DND-41 (cell line): ENCODE measurements around the gene PLA2G4E.

Experiments
- ATAC-seq: fragments of 200-7000 bp; cut with Tn5 transposase; 3 replicates; pipeline ENCODE4 v1.9.1; 2021; ENCODE audit warnings: low read depth; ENCODE audit not compliant: insufficient read depth
- DNase-seq: peaks from one replicate; pipeline ENCODE4 v3.0.0-alpha.2; 2020
- H2AFZ ChIP-seq: 2 replicates; pipeline ENCODE4 v1.6.0; 2012; ENCODE audit warnings: low read depth, low read length
- H3K27ac ChIP-seq: 2 replicates; pipeline ENCODE4 v1.5.1; 2012; ENCODE audit warnings: low read length, inconsistent platforms
- H3K27me3 ChIP-seq: fragments of 200-600 bp; sonication (generic); 2 replicates; pipeline ENCODE4 v1.6.0; 2012; ENCODE audit warnings: low read length, mild to moderate bottlenecking, inconsistent platforms; ENCODE audit not compliant: insufficient read depth, poor library complexity
- H3K36me3 ChIP-seq: 2 replicates; pipeline ENCODE4 v1.5.1; 2012; ENCODE audit warnings: low read length, inconsistent platforms; ENCODE audit not compliant: insufficient read depth
- H3K4me1 ChIP-seq: 2 replicates; pipeline ENCODE4 v1.5.1; 2012; ENCODE audit warnings: mild to moderate bottlenecking, low read length; ENCODE audit not compliant: insufficient read depth
- H3K4me2 ChIP-seq: 2 replicates; pipeline ENCODE4 v1.6.0; 2012; ENCODE audit warnings: mild to moderate bottlenecking, moderate library complexity, low read length, inconsistent platforms; ENCODE audit not compliant: insufficient read depth
- H3K4me3 ChIP-seq, 2 experiments: fragments of 200-600 bp in 1 of 2; shearing (Covaris generic) in 1 of 2; 2 replicates each; pipeline ENCODE4 v1.5.1; 2012 to 2016; ENCODE audit warnings: inconsistent platforms in 2 of 2, low read length in 2 of 2, mild to moderate bottlenecking in 2 of 2, low read depth in 1 of 2, moderate library complexity in 1 of 2
- H3K79me2 ChIP-seq: 2 replicates; pipeline ENCODE4 v1.6.0; 2012; ENCODE audit warnings: low read length, inconsistent platforms; ENCODE audit not compliant: insufficient read depth
- H3K9ac ChIP-seq: 2 replicates; pipeline ENCODE4 v1.6.0; 2012; ENCODE audit warnings: low read depth, mild to moderate bottlenecking, inconsistent platforms, low read length, moderate library complexity
- H3K9me3 ChIP-seq: 2 replicates; pipeline ENCODE4 v1.5.1; 2012; ENCODE audit warnings: low read length, moderate library complexity, mild to moderate bottlenecking, inconsistent platforms; ENCODE audit not compliant: insufficient read depth, severe bottlenecking
- H4K20me1 ChIP-seq: 2 replicates; pipeline ENCODE4 v1.6.0; 2012; ENCODE audit warnings: low read length; ENCODE audit not compliant: insufficient read depth
- EZH2 ChIP-seq: IDR thresholded peaks from 3 replicates; pipeline ENCODE4 v1.6.1; 2012; ENCODE audit warnings: borderline replicate concordance, low read depth, mild to moderate bottlenecking, moderate library complexity, low read length, inconsistent platforms; ENCODE audit not compliant: severe bottlenecking
- TF ChIP-seq, protein P1 (sequence below): IDR thresholded peaks from 2 replicates; pipeline ENCODE4 v1.5.1; 2012; ENCODE audit warnings: borderline replicate concordance, low read length, moderate library complexity, mild to moderate bottlenecking; ENCODE audit not compliant: poor library complexity, severe bottlenecking; ENCODE audit errors: extremely low read depth

PLA2G4E gene

DNA sequence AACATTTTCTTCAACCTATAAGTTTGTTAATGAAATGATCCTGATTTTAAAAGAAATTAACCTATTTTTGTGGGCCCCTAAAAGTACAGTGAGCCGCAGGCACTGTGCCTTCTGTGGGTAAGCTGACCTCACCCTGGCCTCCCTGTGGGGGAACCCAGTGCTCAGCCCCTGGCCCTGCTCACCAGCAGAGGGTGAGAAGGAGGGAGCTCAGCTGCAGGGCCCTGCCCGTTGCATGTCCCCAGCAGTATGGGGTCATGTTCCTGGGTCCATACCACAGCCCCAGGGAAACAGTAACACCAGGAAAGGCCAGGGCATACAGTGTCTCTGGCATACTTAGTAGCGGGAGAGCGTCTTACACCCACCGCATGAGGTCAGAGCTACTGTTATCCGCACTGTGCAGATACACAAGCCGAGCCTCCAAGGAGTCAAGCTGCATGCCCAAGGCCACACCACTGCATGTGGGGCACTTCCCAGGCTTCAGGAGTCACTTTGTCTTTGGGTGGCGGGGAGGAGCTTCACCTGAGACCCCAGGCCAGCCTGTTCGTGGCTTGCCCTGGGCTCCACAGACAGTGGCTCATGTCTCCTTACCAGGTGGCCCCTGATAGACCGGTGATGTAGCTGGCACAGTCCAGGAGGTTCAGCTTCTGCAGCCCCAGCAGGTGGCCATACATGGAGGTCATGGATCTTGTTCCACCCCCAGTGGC is 25.9 kb downstream of the PLA2G4E start:
- H3K27me3 ChIP-seq, result no peaks in the 10 kb centered on the region
- H4K20me1 ChIP-seq, result no peaks in the 10 kb centered on the region
- H3K4me3 ChIP-seq, result no peak overlapping the region
- H3K4me2 ChIP-seq, result no peak overlapping the region
- no peak overlapping the region for H2AFZ ChIP-seq
- H3K9ac ChIP-seq, result no peak overlapping the region
- H3K4me1 ChIP-seq, result no peaks in the 10 kb centered on the region
- no peaks in the 10 kb centered on the region for H3K36me3 ChIP-seq
- H3K9me3 ChIP-seq, result no peaks in the 10 kb centered on the region
- no peaks in the 10 kb centered on the region for H3K79me2 ChIP-seq
- ATAC-seq, result no peak
- no peak overlapping the region for H3K27ac ChIP-seq
- TF ChIP-seq EZH2, result no peak
- TF ChIP-seq, protein P1, sequence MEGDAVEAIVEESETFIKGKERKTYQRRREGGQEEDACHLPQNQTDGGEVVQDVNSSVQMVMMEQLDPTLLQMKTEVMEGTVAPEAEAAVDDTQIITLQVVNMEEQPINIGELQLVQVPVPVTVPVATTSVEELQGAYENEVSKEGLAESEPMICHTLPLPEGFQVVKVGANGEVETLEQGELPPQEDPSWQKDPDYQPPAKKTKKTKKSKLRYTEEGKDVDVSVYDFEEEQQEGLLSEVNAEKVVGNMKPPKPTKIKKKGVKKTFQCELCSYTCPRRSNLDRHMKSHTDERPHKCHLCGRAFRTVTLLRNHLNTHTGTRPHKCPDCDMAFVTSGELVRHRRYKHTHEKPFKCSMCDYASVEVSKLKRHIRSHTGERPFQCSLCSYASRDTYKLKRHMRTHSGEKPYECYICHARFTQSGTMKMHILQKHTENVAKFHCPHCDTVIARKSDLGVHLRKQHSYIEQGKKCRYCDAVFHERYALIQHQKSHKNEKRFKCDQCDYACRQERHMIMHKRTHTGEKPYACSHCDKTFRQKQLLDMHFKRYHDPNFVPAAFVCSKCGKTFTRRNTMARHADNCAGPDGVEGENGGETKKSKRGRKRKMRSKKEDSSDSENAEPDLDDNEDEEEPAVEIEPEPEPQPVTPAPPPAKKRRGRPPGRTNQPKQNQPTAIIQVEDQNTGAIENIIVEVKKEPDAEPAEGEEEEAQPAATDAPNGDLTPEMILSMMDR, result no peak
- no peak for DNase-seq

DNA sequence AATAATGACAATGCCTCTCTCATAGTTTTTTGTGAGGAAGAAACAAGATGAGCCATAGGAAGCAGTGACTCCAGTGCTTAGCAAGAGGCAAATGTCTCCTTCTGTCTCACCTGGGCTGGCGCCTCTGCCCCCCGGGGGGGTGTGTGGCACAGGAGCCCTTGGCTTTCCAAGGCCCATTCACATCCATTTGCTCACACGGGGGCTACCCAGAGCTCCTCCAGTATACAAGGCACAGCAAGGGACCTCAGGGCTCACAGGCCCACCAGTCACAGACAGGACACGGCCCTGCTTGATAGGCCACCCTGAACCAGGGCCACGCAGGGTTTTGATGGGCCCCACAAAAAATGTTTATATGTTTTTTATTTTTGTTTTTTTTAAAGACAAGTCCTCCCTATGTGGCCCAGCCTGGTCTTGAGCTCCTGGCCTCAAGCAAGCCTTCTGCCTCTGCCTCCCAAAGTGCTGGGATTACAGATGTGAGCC is 26.6 kb downstream of the PLA2G4E start:
- Histone ChIP-seq H3K27me3 (no peaks in the 10 kb centered on the region), H3K27ac (no peak overlapping the region), H3K9ac (no peak overlapping the region), H3K36me3 (no peaks in the 10 kb centered on the region), H3K4me2 (no peak overlapping the region), H2AFZ (no peak overlapping the region), H3K79me2 (no peaks in the 10 kb centered on the region), H3K9me3 (no peaks in the 10 kb centered on the region), H4K20me1 (no peaks in the 10 kb centered on the region), H3K4me1 (no peaks in the 10 kb centered on the region), H3K4me3 (no peak overlapping the region)
- DNase-seq (no peak), ATAC-seq (no peak)
- TF ChIP-seq, protein P1, result no peak
- TF ChIP-seq EZH2, result no peak

DNA sequence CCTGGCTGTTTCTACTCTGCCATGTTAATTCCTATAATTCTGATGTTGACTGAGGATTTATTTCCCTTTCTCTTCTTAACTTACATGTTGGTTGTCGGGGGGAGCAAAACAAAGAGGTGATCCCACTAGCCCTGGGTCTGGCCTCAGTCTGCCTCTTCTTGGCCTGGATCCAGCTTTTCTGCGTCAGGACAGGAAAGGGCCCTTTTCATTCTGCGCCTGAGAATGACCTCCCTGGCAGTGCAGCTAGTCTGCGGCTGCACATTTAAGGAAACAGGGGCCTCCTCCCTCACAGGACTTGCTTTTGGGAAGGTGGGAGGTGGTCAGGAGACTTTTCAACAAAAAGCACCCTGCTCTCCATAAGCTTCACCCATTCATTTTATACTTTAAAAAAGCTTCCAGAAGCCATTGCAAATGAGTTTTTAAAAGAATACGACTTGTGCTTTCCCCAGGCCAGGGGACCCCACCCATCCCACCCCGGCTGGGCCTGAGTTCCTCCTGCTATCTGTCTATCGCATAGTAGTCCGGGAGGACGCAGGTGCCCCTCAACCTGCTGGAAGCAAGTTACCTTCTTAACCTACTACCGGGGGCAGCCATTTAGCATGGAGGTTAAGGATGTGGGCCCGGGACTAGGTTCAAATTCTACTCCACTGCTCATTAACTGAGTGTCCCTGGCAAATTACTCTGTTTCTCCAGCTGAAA is 27.2 kb downstream of the PLA2G4E start:
- Histone ChIP-seq H3K4me3 (no peak overlapping the region), H3K27ac (no peak overlapping the region), H3K4me1 (no peaks in the 10 kb centered on the region), H3K79me2 (no peaks in the 10 kb centered on the region), H3K4me2 (no peak overlapping the region), H3K36me3 (no peaks in the 10 kb centered on the region), H3K27me3 (no peaks in the 10 kb centered on the region), H3K9me3 (no peaks in the 10 kb centered on the region), H2AFZ (no peak overlapping the region), H4K20me1 (no peaks in the 10 kb centered on the region), H3K9ac (no peak overlapping the region)
- TF ChIP-seq, protein P1, result no peak
- no peak for ATAC-seq
- no peak for DNase-seq
